Epithelial cell of proximal tubule (primary cell): ENCODE results near the gene FDX1. TPM values are rescaled to one million over a fixed set of nuclear protein-coding genes. Genes with fewer than 3 reads are reported as not detected.
"Not testable (repeated sequence)": the region's sequence is repeated elsewhere in the genome, so short reads cannot be mapped to it uniquely, and the experiment has no call there.

Experiments used
- DNase-seq: peaks from one replicate; pipeline ENCODE4 v3.0.0-alpha.2; 2011; ENCODE audit warnings: low read depth
- H3K4me3 ChIP-seq: 2 replicates; pipeline ENCODE4 v1.5.1; 2011; ENCODE audit warnings: low read depth, mild to moderate bottlenecking, low read length
- total RNA-seq: library from RNA; depleted of rRNA; stranded (reverse); fragments of >200 nt; gene quantifications from 2 replicates; pipeline ENCODE4 v1.2.3, GENCODE V29; 2015
- TF ChIP-seq, protein P1 (sequence below): conservative IDR thresholded peaks from 2 replicates; pipeline ENCODE4 v1.5.1; 2012; ENCODE audit warnings: low read depth, mild to moderate bottlenecking, low read length

Gene FDX1
- total RNA-seq, 1 donor from 2014 or later = 14.2 TPM

DNA sequence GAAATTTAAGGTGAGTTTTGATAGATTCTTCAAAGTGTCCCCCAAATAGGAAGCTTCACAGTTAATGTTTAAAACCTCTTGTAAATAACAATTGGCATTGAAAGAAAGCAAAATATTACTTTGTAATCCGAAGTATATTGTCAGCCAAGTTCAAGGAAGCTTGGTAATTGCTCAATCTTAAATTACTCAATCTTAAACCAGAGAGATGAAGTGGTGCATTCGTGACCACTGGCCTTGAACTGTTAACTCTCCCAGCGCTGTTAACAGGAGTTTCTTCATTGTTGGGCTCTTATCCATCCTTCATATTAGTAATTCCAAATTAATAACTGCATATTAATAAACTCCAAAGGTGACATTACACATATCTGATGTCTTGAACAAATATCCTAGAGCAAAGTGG is 20.6 kb upstream of the FDX1 start:
- TF ChIP-seq, protein P1, sequence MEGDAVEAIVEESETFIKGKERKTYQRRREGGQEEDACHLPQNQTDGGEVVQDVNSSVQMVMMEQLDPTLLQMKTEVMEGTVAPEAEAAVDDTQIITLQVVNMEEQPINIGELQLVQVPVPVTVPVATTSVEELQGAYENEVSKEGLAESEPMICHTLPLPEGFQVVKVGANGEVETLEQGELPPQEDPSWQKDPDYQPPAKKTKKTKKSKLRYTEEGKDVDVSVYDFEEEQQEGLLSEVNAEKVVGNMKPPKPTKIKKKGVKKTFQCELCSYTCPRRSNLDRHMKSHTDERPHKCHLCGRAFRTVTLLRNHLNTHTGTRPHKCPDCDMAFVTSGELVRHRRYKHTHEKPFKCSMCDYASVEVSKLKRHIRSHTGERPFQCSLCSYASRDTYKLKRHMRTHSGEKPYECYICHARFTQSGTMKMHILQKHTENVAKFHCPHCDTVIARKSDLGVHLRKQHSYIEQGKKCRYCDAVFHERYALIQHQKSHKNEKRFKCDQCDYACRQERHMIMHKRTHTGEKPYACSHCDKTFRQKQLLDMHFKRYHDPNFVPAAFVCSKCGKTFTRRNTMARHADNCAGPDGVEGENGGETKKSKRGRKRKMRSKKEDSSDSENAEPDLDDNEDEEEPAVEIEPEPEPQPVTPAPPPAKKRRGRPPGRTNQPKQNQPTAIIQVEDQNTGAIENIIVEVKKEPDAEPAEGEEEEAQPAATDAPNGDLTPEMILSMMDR = no peak
- DNase-seq = no peak
- H3K4me3 ChIP-seq = no peak overlapping the region

DNA sequence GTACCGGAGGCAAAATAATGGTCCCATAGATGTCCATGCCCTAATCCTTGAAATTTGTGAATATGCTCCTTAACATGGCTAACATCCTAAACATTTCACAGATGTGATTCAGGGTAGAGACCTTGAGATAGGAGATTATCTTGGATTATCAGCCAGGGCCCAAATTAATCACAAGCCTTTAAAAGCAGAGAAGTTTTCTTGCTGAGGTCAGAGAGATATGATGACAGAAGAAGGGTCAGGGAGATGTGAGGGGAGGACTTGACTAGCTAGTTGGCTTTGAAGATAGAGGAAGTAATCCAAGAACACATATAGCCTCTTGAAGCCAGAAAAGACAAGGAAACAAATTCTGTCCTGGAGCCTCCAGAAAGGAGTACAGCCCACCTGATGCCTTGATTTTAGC is 19.1 kb upstream of the FDX1 start:
- no peak for DNase-seq
- no peak overlapping the region for H3K4me3 ChIP-seq
- TF ChIP-seq, protein P1 = no peak

DNA sequence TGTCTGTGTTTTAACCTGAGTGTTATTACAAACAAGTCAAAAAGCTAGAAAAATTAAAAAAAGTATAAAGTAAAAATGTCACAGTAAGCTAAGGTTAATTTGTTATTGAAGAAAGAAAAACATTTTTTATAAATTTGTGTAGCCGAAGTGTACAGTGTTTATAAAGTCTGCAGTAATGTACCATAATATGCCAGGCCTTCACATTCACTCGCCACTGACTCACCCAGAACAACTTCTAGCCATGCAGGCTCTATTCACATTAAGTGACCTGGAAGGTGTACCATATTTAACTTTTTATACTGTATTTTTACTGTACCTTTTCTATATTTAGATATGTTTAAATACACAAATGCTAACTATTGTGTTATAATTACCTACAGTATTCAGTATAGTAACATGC is 14.7 kb upstream of the FDX1 start:
- no peak overlapping the region for H3K4me3 ChIP-seq
- TF ChIP-seq, protein P1 = no peak
- no peak for DNase-seq

DNA sequence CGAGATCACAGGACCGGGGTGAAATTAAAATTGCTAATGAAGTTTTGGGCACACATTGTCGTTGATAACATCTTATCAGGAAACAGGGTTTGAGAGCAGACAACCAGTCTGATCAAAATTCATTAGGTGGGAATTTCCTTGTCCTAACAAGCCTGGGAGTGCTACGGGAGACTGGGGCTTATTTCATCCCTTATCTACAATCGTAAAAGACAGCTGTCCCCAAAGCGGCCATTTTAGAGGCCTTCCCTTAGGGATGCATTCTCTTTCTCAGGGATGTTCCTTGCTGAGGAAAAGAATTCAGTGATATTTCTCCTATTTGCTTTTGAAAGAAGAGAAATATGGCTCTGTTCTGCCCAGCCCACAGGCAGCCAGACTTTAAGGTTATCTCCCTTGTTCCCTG is 8.1 kb upstream of the FDX1 start:
- not testable (repeated sequence) for DNase-seq, H3K4me3 ChIP-seq

DNA sequence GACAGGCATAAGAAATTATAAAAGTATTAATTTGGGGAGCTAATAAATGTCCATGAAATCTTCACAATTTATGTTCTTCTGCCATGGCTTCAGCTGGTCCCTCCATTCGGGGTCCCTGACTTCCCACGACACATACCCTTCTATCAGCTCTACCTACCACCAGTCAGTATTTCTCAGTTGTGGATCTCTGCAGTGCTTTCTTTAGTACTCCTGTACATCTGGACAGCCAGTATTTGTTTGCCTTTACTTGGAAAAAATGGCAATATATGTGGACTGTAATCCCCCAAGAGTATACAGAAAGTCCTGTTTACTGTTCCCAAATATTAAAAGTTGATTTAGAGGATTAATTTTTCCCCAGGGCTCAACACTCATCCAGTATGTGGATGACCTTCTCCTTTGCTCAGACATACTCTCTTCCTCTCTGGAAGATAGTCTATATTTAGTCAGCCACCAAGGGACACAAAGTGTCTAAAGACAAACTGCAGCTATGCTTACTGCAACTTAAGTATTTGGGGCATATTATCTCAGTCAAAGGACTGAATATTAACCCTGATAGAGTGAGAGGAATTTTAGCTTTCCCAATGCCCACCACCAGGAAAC is 7.3 kb upstream of the FDX1 start:
- H3K4me3 ChIP-seq = no peak overlapping the region
- TF ChIP-seq, protein P1 = no peak
- DNase-seq = no peak

DNA sequence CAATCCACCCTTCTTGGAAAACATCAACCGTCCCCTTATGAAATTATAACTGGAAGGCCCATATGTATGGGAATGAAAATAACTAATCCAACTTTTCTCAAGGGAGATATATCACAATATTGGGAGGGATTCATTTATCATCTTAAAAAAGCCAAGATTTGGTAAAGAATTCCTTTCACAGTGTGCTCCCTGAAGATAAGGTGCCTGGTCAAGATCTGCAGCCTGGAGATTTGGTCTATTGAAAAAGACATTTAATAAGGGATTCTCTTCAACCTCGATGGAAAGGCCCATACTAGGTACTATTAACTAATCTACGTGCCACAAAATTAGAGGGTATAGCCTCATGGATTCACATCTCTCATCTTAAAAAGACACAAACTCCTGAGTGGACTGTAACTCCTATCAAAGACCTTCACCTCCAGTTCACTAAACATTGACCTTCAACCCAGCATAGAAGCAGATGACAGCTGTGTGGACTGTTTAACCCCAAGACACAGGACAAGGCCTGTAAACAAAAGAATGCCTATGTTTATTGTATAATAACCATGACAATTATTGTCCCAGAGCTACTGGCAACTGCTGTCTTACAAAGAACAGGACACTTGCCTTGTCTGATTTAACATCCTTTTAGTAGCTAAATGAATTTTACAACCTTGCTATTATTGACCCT is 4.8 kb upstream of the FDX1 start:
- TF ChIP-seq, protein P1 = no peak

DNA sequence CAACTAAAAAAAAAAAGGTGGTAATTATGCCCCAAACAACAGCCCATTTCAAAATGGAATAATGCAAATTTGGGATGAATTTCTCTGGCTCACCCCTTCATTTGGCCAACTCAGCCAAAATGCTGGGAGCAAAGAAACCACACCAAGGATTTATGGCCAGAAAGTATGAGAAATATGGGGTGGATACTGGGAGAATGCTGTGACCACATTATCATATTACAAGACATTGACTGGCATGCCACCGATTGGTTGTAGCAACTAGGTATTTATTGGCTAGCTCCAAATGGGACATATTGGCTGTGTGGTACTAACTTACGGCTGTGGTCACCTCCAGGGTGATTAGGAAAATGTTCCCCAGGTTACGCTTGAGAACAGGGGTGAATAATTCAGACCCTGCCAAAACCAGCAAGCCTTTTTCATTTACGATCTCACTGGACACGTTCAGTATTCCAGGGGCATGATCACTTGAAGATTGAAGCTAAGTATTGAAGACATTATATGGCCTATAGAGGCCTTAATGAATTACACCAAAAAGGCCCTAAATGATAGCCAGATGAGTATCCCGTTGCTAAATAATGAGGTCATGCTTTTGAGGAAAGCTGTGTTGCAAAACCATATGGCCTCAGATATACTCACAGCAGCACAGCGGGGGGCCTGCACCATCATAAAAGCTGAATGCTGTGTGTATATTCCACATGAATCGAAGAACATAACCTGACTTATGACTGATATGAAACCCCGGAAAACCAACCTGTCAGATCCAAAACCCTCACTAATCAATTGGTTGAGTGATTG is 3.8 kb upstream of the FDX1 start:
- H3K4me3 ChIP-seq = no peak overlapping the region
- no peak for DNase-seq
- TF ChIP-seq, protein P1 = no peak

More for the DNA sequence above, 4.8 kb upstream of the FDX1 start:
- H3K4me3 ChIP-seq = no peak overlapping the region
- no peak for DNase-seq
